Measurements from ENCODE around the gene PTGES2. TPM values are rescaled to one million over a fixed set of nuclear protein-coding genes. Genes with fewer than 3 reads are reported as not detected.
A peak's percentile ranks its signal among the peaks of the same experiment; 100 is the strongest.

Gene PTGES2
- total and polyA plus RNA-seq, 2 donors from 2014 or later = 64.1 to 117 TPM

- DNase-seq (peak in 2 of 5 donors; percentile 44 to 46), FAIRE-seq (no peak)
- peaks cover 0 to 22% (median 10%) of the 10 kb centered on the region in 3 donors for H3K4me1 ChIP-seq (ENCODE audit: control insufficient read depth in 2 of 3, insufficient read depth in 2 of 3, low read depth in 1 of 3, low read length in 3 of 3)
- no peak overlapping the region for H3K4me3 ChIP-seq (ENCODE audit: low read length in 3 of 3)
- H3K36me3 ChIP-seq (ENCODE audit: control insufficient read depth in 2 of 3, insufficient read depth in 3 of 3, low read length in 3 of 3) = peaks cover 0 to 13% (median 7%) of the 10 kb centered on the region in 3 donors
- H3K27ac ChIP-seq (ENCODE audit: low read depth in 2 of 2, low read length in 2 of 2) = no peak overlapping the region
- no peaks in the 10 kb centered on the region for H3K27me3 ChIP-seq (ENCODE audit: control insufficient read depth, insufficient read depth, low read length)
- no peak overlapping the region for H3K9ac ChIP-seq (ENCODE audit: low read length in 3 of 3)
- intact Hi-C loops (cut with DNase I) = loop anchor here (10.0 kb wide), 1 partner anchor 174 kb away; no protein-coding TSS in a partner anchor
- TF ChIP-seq, protein P1, sequence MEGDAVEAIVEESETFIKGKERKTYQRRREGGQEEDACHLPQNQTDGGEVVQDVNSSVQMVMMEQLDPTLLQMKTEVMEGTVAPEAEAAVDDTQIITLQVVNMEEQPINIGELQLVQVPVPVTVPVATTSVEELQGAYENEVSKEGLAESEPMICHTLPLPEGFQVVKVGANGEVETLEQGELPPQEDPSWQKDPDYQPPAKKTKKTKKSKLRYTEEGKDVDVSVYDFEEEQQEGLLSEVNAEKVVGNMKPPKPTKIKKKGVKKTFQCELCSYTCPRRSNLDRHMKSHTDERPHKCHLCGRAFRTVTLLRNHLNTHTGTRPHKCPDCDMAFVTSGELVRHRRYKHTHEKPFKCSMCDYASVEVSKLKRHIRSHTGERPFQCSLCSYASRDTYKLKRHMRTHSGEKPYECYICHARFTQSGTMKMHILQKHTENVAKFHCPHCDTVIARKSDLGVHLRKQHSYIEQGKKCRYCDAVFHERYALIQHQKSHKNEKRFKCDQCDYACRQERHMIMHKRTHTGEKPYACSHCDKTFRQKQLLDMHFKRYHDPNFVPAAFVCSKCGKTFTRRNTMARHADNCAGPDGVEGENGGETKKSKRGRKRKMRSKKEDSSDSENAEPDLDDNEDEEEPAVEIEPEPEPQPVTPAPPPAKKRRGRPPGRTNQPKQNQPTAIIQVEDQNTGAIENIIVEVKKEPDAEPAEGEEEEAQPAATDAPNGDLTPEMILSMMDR (IDR thresholded peaks at IDR 0.05; ENCODE audit: borderline replicate concordance, extremely low read depth, insufficient read depth) = no peak
- H3K9me3 ChIP-seq (ENCODE audit: control insufficient read depth in 2 of 3, insufficient read depth in 1 of 3, low read length in 3 of 3) = no peaks in the 10 kb centered on the region
Measured at GRCh38 chr9:128118971-128119665, 8.4 kb downstream of the PTGES2 start.

GRCh38 chr9:128118472-128118857 lies 9.1 kb downstream of the PTGES2 start:
- intact Hi-C loops (cut with DNase I) = loop anchor here (10.0 kb wide), 1 partner anchor 174 kb away; no protein-coding TSS in a partner anchor
- Histone ChIP-seq H3K4me3 (ENCODE audit: low read length in 3 of 3) (no peak overlapping the region), H3K9ac (ENCODE audit: low read length in 3 of 3) (no peak overlapping the region), H3K27ac (ENCODE audit: low read depth in 2 of 2, low read length in 2 of 2) (no peak overlapping the region), H3K36me3 (ENCODE audit: control insufficient read depth in 2 of 3, insufficient read depth in 3 of 3, low read length in 3 of 3) (peaks cover 0 to 9% (median 7%) of the 10 kb centered on the region in 3 donors), H3K9me3 (ENCODE audit: control insufficient read depth in 2 of 3, insufficient read depth in 1 of 3, low read length in 3 of 3) (no peaks in the 10 kb centered on the region), H3K27me3 (ENCODE audit: control insufficient read depth, insufficient read depth, low read length) (no peaks in the 10 kb centered on the region), H3K4me1 (ENCODE audit: control insufficient read depth in 2 of 3, insufficient read depth in 2 of 3, low read depth in 1 of 3, low read length in 3 of 3) (peaks cover 0 to 25% (median 15%) of the 10 kb centered on the region in 3 donors)
- no peak for FAIRE-seq
- TF ChIP-seq, protein P1 (IDR thresholded peaks at IDR 0.05; ENCODE audit: borderline replicate concordance, extremely low read depth, insufficient read depth) = no peak
- DNase-seq = peak in 2 of 5 donors; percentile 17 to 35

DNA sequence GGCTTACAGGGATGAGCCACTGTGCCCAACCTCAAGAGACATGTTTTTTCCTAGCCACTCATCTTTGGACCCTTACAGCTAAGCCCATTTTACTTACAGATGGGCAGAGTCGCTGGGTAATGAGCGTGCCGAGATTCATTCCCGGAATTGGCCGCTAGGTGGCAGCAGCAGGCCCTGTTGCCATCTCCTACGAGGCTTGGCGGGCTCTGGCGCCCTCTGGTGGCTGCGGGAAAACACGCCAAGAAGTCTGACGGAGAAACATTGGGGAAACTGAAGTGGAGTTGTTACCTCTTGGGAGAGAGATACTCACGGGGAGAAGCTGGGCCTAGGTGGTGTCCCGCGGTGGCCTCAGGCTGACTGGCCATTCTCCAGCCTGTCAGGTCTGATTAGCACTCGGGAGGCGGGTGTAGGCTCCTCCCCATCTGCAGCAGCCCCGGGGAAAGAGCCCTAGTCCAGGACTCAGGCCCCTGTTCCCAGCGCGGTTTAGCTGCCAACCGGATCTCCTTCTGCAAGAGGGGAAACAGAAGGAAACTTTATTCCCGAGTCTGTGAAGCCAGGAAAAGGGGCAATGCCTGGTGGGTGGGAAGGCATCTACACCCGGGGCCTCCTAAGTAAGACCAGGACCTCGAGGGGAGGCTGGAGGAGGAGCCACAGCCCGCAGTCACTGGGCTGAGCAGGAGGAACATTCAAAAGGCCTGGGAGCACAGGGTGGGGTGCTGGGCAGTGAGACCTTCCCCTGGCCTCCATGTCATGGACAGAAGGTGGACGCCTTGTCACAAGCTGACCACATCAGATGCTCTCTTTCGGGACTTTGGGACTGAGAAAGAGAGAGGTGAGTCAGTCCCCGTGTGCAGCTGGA lies 9.7 kb downstream of the PTGES2 start:
- no peak overlapping the region for H3K4me3 ChIP-seq (ENCODE audit: low read length in 3 of 3)
- no peaks in the 10 kb centered on the region for H3K27me3 ChIP-seq (ENCODE audit: control insufficient read depth, insufficient read depth, low read length)
- TF ChIP-seq, protein P1 (IDR thresholded peaks at IDR 0.05; ENCODE audit: borderline replicate concordance, extremely low read depth, insufficient read depth) = peak; percentile 100
- FAIRE-seq = peak; percentile 80
- peaks cover 0 to 28% (median 15%) of the 10 kb centered on the region in 3 donors for H3K4me1 ChIP-seq (ENCODE audit: control insufficient read depth in 2 of 3, insufficient read depth in 2 of 3, low read depth in 1 of 3, low read length in 3 of 3)
- H3K9me3 ChIP-seq (ENCODE audit: control insufficient read depth in 2 of 3, insufficient read depth in 1 of 3, low read length in 3 of 3) = no peaks in the 10 kb centered on the region
- intact Hi-C loops (cut with DNase I) = loop anchor here (10.0 kb wide), 1 partner anchor 173 kb away; no protein-coding TSS in a partner anchor
- DNase-seq = peak; percentile 92 to 97 (median 94)
- peak overlapping the region in 1 of 2 donors; percentile 9 for H3K27ac ChIP-seq (ENCODE audit: low read depth in 2 of 2, low read length in 2 of 2)
- peak overlapping the region in 1 of 3 donors; percentile 19 for H3K9ac ChIP-seq (ENCODE audit: low read length in 3 of 3)
- H3K36me3 ChIP-seq (ENCODE audit: control insufficient read depth in 2 of 3, insufficient read depth in 3 of 3, low read length in 3 of 3) = peaks cover 0 to 8% (median 7%) of the 10 kb centered on the region in 3 donors
